C4-2B (cell line): Measurements from ENCODE around the gene B3GNT3.

ENCODE experiments used
- ZFX ChIP-seq: fragments of 450-650 bp; IDR thresholded peaks from 2 replicates; pipeline ENCODE4 v1.6.1; 2017
- TF ChIP-seq, protein P1 (sequence below): fragments of 450-650 bp; conservative IDR thresholded peaks from 2 replicates; pipeline ENCODE4 v1.5.1; 2017; ENCODE audit warnings: mild to moderate bottlenecking

DNA sequence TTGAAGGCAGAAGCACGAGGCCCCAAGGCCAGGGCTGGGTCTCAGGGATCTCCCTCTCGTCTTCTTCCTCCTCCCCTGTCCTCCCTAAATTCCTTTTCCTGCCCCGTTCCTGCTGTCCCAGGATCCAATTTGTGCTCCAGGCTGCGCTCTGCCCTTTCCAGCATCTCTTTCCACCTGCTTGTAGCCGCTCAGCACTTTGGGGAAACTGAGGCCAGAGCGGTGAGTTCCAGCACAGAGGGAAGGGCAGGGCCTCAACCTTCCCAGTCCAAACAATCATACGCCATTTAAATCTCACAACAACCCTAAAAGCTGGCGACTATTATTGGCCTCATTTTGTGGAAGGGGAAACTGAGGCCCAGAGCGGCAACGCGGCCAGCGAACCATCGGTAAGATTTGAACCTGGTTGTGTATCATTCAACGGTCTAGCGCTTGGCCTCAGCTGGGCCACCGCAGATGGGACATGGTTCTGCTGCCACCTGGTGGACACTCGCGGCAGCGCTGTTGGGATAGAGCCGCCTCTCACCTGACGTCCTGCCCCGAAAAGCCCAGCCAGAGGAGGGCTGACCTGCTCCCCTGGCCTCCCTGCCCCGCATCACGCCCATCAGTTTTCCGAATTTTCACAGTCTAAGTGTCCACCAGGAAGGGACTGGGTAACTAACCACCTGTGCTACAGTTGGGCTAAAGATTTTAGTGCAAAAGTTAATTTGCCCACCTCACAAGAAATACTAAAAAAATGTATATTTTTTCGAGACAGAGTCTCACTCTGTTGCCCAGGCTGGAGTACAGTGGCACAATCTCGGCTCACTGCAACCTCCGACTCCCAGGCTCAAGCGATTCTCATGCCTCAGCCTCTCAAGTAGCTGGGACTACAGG is 60.6 kb downstream of the B3GNT3 start:
- TF ChIP-seq, protein P1, sequence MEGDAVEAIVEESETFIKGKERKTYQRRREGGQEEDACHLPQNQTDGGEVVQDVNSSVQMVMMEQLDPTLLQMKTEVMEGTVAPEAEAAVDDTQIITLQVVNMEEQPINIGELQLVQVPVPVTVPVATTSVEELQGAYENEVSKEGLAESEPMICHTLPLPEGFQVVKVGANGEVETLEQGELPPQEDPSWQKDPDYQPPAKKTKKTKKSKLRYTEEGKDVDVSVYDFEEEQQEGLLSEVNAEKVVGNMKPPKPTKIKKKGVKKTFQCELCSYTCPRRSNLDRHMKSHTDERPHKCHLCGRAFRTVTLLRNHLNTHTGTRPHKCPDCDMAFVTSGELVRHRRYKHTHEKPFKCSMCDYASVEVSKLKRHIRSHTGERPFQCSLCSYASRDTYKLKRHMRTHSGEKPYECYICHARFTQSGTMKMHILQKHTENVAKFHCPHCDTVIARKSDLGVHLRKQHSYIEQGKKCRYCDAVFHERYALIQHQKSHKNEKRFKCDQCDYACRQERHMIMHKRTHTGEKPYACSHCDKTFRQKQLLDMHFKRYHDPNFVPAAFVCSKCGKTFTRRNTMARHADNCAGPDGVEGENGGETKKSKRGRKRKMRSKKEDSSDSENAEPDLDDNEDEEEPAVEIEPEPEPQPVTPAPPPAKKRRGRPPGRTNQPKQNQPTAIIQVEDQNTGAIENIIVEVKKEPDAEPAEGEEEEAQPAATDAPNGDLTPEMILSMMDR = peak; percentile 98
- no peak for TF ChIP-seq ZFX
